ENCODE data around the gene CENPO. TPM values are rescaled to one million over a fixed set of nuclear protein-coding genes. Genes with fewer than 3 reads are reported as not detected.

CENPO gene
- total and polyA plus RNA-seq, 2 experiments from 2014 or later: 13.2 to 13.3 TPM

GRCh38 chr2:24836706-24837105, 43.5 kb downstream of the CENPO start:
- Histone ChIP-seq H3K9me3 (ENCODE audit: low read depth) (no peaks in the 10 kb centered on the region), H4K20me1 (ENCODE audit: insufficient read depth) (no peaks in the 10 kb centered on the region), H3K9ac (no peak overlapping the region), H3K36me3 (ENCODE audit: low read depth) (no peaks in the 10 kb centered on the region; the same call in 1 of the 2 replicates), H3K79me2 (ENCODE audit: insufficient read depth) (no peaks in the 10 kb centered on the region), H3F3A (ENCODE audit: insufficient read depth) (no peaks in the 10 kb centered on the region), H3K27me3 (replicated peaks; ENCODE audit: insufficient read depth) (no peaks in the 10 kb centered on the region), H3K4me3 (no peak overlapping the region), H3K9me2 (ENCODE audit: insufficient read depth) (no peaks in the 10 kb centered on the region), H3K27ac (no peak overlapping the region), H3K4me2 (ENCODE audit: unreplicated experiment) (no peak overlapping the region), H3K4me1 (ENCODE audit: insufficient read depth) (0 out of 2 replicates have a peak, but pooled peaks cover 7% of the 10 kb centered on the region), H2AFZ (no peak overlapping the region)
- no peak for DNase-seq
- TF ChIP-seq EZH2phosphoT487 (IDR thresholded peaks at IDR 0.05; ENCODE audit: insufficient read depth, low read depth) (no peak), EZH2 (IDR thresholded peaks at IDR 0.05; ENCODE audit: insufficient read depth, poor library complexity, severe bottlenecking) (no peak)
- WGBS, 2 experiments (ENCODE audit: low coverage in 1 of 2, low lambda C conversion rate in 2 of 2, missing lambda C conversion rate in 2 of 2): 87 to 89% methylated on average over 9 of the region's 9 CpGs
- in situ Hi-C loops (cut with MboI): loop anchor here (25.0 kb wide), 1 partner anchor 301 kb away; no protein-coding TSS in a partner anchor

DNA sequence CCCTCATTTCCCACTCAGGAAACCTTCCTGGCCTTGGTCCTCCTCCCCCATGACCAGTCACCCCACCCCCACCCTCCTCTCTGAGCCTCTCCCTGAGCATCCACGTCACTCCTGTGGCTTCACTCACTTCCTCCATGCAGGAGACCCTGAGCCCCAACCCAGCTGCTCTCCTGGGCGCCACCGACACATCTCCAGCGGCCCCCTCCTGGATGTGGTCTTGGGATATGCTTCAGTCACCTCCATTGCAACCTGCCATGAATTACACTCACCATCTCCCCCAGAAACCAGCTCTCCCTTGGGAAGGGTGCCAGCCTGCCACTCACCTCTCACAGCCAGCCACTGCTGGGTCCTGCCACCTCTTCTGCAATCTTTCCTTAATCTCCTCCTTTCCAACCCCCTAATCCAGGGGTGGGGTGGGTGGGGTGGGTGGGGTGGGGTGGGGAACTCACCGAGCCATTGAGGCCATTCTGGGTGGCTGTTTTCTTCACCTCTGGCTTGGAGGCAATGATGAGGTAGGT, 44.8 kb downstream of the CENPO start:
- Histone ChIP-seq H3F3A (ENCODE audit: insufficient read depth) (no peaks in the 10 kb centered on the region), H4K20me1 (ENCODE audit: insufficient read depth) (no peaks in the 10 kb centered on the region), H3K9me2 (ENCODE audit: insufficient read depth) (no peaks in the 10 kb centered on the region), H3K9me3 (ENCODE audit: low read depth) (no peaks in the 10 kb centered on the region), H3K4me2 (ENCODE audit: unreplicated experiment) (no peak overlapping the region), H3K36me3 (ENCODE audit: low read depth) (no peaks in the 10 kb centered on the region; the same call in 1 of the 2 replicates), H3K79me2 (ENCODE audit: insufficient read depth) (no peaks in the 10 kb centered on the region), H3K4me3 (no peak overlapping the region), H3K9ac (no peak overlapping the region), H3K27ac (no peak overlapping the region), H3K4me1 (ENCODE audit: insufficient read depth) (0 out of 2 replicates have a peak, but pooled peaks cover 7% of the 10 kb centered on the region), H3K27me3 (replicated peaks; ENCODE audit: insufficient read depth) (no peaks in the 10 kb centered on the region), H2AFZ (no peak overlapping the region)
- in situ Hi-C loops (cut with MboI): loop anchor here (25.0 kb wide), 1 partner anchor 299 kb away; no protein-coding TSS in a partner anchor
- DNase-seq: no peak
- WGBS, 2 experiments (ENCODE audit: low coverage in 1 of 2, low lambda C conversion rate in 2 of 2, missing lambda C conversion rate in 2 of 2): 96% methylated on average over 4 to 5 of the region's 5 CpGs
- TF ChIP-seq EZH2phosphoT487 (IDR thresholded peaks at IDR 0.05; ENCODE audit: insufficient read depth, low read depth) (no peak), EZH2 (IDR thresholded peaks at IDR 0.05; ENCODE audit: insufficient read depth, poor library complexity, severe bottlenecking) (no peak)

DNA sequence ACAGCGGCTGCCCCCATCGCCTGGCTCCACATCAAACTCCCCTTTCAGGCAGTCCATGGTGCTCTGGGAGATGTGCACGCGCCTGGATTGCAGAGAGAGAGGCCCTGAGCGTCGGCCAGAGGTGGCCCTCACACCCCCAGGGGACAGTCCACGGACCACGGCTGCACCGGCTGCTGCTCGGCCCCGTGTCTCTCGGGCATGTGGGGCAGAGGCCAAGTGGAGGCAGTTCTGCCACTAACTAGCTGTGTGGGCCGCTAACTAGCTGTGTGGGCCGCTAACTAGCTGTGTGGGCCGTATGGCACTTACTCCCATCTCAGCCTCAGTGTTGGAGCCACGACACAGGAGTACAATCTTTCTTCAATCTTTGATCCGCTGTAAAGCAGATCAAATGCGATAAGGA, 45.3 kb downstream of the CENPO start:
- H3K79me2 ChIP-seq (ENCODE audit: insufficient read depth): no peaks in the 10 kb centered on the region
- H3K27me3 ChIP-seq (replicated peaks; ENCODE audit: insufficient read depth): no peaks in the 10 kb centered on the region
- no peaks in the 10 kb centered on the region for H3K9me3 ChIP-seq (ENCODE audit: low read depth)
- TF ChIP-seq EZH2phosphoT487 (IDR thresholded peaks at IDR 0.05; ENCODE audit: insufficient read depth, low read depth) (no peak), EZH2 (IDR thresholded peaks at IDR 0.05; ENCODE audit: insufficient read depth, poor library complexity, severe bottlenecking) (no peak)
- no peak overlapping the region for H2AFZ ChIP-seq
- H3K4me1 ChIP-seq (ENCODE audit: insufficient read depth): 0 out of 2 replicates have a peak, but pooled peaks cover 7% of the 10 kb centered on the region
- in situ Hi-C loops (cut with MboI): loop anchor here (25.0 kb wide), 1 partner anchor 299 kb away; no protein-coding TSS in a partner anchor
- H4K20me1 ChIP-seq (ENCODE audit: insufficient read depth): no peaks in the 10 kb centered on the region
- H3K36me3 ChIP-seq (ENCODE audit: low read depth): no peaks in the 10 kb centered on the region; the same call in 1 of the 2 replicates
- no peak overlapping the region for H3K9ac ChIP-seq
- WGBS, 2 experiments (ENCODE audit: low coverage in 1 of 2, low lambda C conversion rate in 2 of 2, missing lambda C conversion rate in 2 of 2): 95 to 99% methylated on average over 18 of the region's 18 CpGs
- H3K4me3 ChIP-seq: no peak overlapping the region
- no peak for DNase-seq
- no peaks in the 10 kb centered on the region for H3K9me2 ChIP-seq (ENCODE audit: insufficient read depth)
- H3F3A ChIP-seq (ENCODE audit: insufficient read depth): no peaks in the 10 kb centered on the region
- no peak overlapping the region for H3K27ac ChIP-seq
- H3K4me2 ChIP-seq (ENCODE audit: unreplicated experiment): no peak overlapping the region

DNA sequence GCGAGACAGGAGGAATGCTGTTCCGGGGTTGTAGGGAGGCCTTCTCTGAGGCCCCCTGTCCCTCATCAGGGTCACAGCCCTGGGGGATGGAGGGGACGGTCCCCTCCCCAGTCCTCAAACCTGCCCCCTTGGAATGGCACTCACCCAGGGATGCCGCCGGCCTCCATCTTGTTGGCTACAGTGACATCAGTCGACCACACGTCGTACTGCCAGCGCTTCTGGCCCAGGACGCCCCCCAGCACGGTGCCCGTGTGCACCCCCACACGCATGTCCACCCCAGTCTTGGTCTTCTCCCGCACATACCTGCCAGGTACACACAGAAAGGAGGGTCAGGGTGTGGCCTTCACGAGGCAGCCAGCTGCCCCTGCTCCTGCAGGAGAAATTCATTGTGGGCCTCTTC, 46.5 kb downstream of the CENPO start:
- Histone ChIP-seq H2AFZ (no peak overlapping the region), H3K36me3 (ENCODE audit: low read depth) (no peaks in the 10 kb centered on the region; the same call in 1 of the 2 replicates), H3F3A (ENCODE audit: insufficient read depth) (no peaks in the 10 kb centered on the region), H3K4me1 (ENCODE audit: insufficient read depth) (0 out of 2 replicates have a peak, but pooled peaks cover 7% of the 10 kb centered on the region), H3K27ac (no peak overlapping the region), H3K9me2 (ENCODE audit: insufficient read depth) (no peaks in the 10 kb centered on the region), H3K79me2 (ENCODE audit: insufficient read depth) (no peaks in the 10 kb centered on the region), H3K27me3 (replicated peaks; ENCODE audit: insufficient read depth) (no peaks in the 10 kb centered on the region), H3K4me2 (ENCODE audit: unreplicated experiment) (no peak overlapping the region), H3K9me3 (ENCODE audit: low read depth) (no peaks in the 10 kb centered on the region), H4K20me1 (ENCODE audit: insufficient read depth) (no peaks in the 10 kb centered on the region), H3K9ac (no peak overlapping the region), H3K4me3 (no peak overlapping the region)
- no peak for DNase-seq
- TF ChIP-seq EZH2 (IDR thresholded peaks at IDR 0.05; ENCODE audit: insufficient read depth, poor library complexity, severe bottlenecking) (no peak), EZH2phosphoT487 (IDR thresholded peaks at IDR 0.05; ENCODE audit: insufficient read depth, low read depth) (no peak)
- 86 to 88% methylated on average over 9 to 15 of the region's 15 CpGs for WGBS, 2 experiments (ENCODE audit: low coverage in 1 of 2, low lambda C conversion rate in 2 of 2, missing lambda C conversion rate in 2 of 2)
- in situ Hi-C loops (cut with MboI): loop anchor here (25.0 kb wide), 1 partner anchor 298 kb away; no protein-coding TSS in a partner anchor

Data from GM23248 (cell line).